H9 (cell line): Measurements from ENCODE around the gene CAMKK1. TPM values are rescaled to one million over a fixed set of nuclear protein-coding genes. Genes with fewer than 3 reads are reported as not detected.

Source experiments
- DNase-seq: peaks from one replicate; pipeline ENCODE4 v3.0.0-alpha.2; 2017
- H2AFZ ChIP-seq: one replicate; pipeline ENCODE4 v1.6.1; 2013; ENCODE audit warnings: mild to moderate bottlenecking, low read length, control low read depth, moderate library complexity
- H2AK5ac ChIP-seq: 2 replicates; pipeline ENCODE4 v1.6.1; 2013; ENCODE audit warnings: low read length, control low read depth, mixed read lengths; ENCODE audit not compliant: insufficient read length
- H2BK120ac ChIP-seq: one replicate; pipeline ENCODE4 v1.6.1; 2013; ENCODE audit warnings: low read depth, mild to moderate bottlenecking, low read length, control low read depth, inconsistent platforms; ENCODE audit not compliant: poor library complexity, severe bottlenecking
- H2BK12ac ChIP-seq: 2 replicates; pipeline ENCODE4 v1.6.1; 2013; ENCODE audit warnings: low read length, control low read depth, mixed read lengths, low read depth; ENCODE audit not compliant: insufficient read length
- H2BK15ac ChIP-seq: 2 replicates; pipeline ENCODE4 v1.6.1; 2013; ENCODE audit warnings: low read depth, low read length, control low read depth
- H2BK20ac ChIP-seq: one replicate; pipeline ENCODE4 v1.6.1; 2013; ENCODE audit warnings: low read depth, mild to moderate bottlenecking, low read length, control low read depth, inconsistent platforms; ENCODE audit not compliant: poor library complexity, severe bottlenecking
- H2BK5ac ChIP-seq: 2 replicates; pipeline ENCODE4 v1.6.1; 2013; ENCODE audit warnings: low read length, control low read depth, mixed read lengths; ENCODE audit not compliant: insufficient read length
- H3K14ac ChIP-seq: 2 replicates; pipeline ENCODE4 v1.6.1; 2013; ENCODE audit warnings: low read length, control low read depth; ENCODE audit not compliant: insufficient read depth
- H3K18ac ChIP-seq: 2 replicates; pipeline ENCODE4 v1.6.1; 2013; ENCODE audit warnings: low read depth, mild to moderate bottlenecking, mixed read lengths, low read length, control low read depth; ENCODE audit not compliant: insufficient read length
- H3K23ac ChIP-seq: 2 replicates; pipeline ENCODE4 v1.6.1; 2013; ENCODE audit warnings: low read length, control low read depth, mixed read lengths, low read depth; ENCODE audit not compliant: insufficient read length
- H3K23me2 ChIP-seq: 2 replicates; pipeline ENCODE4 v1.6.1; 2013; ENCODE audit warnings: low read depth, mild to moderate bottlenecking, mixed read lengths, low read length, control low read depth; ENCODE audit not compliant: insufficient read length, poor library complexity, severe bottlenecking
- H3K27ac ChIP-seq: 2 replicates; pipeline ENCODE4 v1.5.1; 2013; ENCODE audit warnings: low read length, control low read depth, mixed read lengths, low read depth; ENCODE audit not compliant: insufficient read length
- H3K27me3 ChIP-seq: 2 replicates; pipeline ENCODE4 v1.6.1; 2013; ENCODE audit warnings: low read length, control low read depth, inconsistent platforms; ENCODE audit not compliant: insufficient read depth
- H3K4ac ChIP-seq: 2 replicates; pipeline ENCODE4 v1.6.1; 2013; ENCODE audit warnings: low read depth, mild to moderate bottlenecking, control low read depth, inconsistent platforms, low read length, moderate library complexity
- H3K4me1 ChIP-seq: 2 replicates; pipeline ENCODE4 v1.6.1; 2013; ENCODE audit warnings: low read length, control low read depth, inconsistent platforms; ENCODE audit not compliant: insufficient read depth
- H3K4me2 ChIP-seq: 2 replicates; pipeline ENCODE4 v1.6.1; 2013; ENCODE audit warnings: low read length, control low read depth, mixed read lengths; ENCODE audit not compliant: insufficient read length, insufficient read depth
- H3K56ac ChIP-seq: 2 replicates; pipeline ENCODE4 v1.6.1; 2013; ENCODE audit warnings: low read depth, mild to moderate bottlenecking, mixed read lengths, low read length, control low read depth; ENCODE audit not compliant: insufficient read length
- H3K79me1 ChIP-seq: 2 replicates; pipeline ENCODE4 v1.6.1; 2013; ENCODE audit warnings: low read depth, mild to moderate bottlenecking, moderate library complexity, low read length, control low read depth, inconsistent platforms; ENCODE audit not compliant: insufficient read depth, poor library complexity, severe bottlenecking
- H3K79me2 ChIP-seq: 2 replicates; pipeline ENCODE4 v1.6.1; 2013; ENCODE audit warnings: low read length, control low read depth, inconsistent platforms; ENCODE audit not compliant: insufficient read depth
- H3K9ac ChIP-seq: 2 replicates; pipeline ENCODE4 v1.6.1; 2013; ENCODE audit warnings: low read length, control low read depth, mixed read lengths; ENCODE audit not compliant: insufficient read length; ENCODE audit errors: extremely low read depth
- H3K9me3 ChIP-seq: one replicate; pipeline ENCODE4 v1.6.1; 2013; ENCODE audit warnings: low read depth, low read length, inconsistent platforms; ENCODE audit not compliant: control insufficient read depth
- H3T11ph ChIP-seq: one replicate; pipeline ENCODE4 v1.6.1; 2013; ENCODE audit warnings: mild to moderate bottlenecking, low read length, control low read depth, inconsistent platforms
- H4K20me1 ChIP-seq: one replicate; pipeline ENCODE4 v1.6.1; 2013; ENCODE audit not compliant: control insufficient read depth, insufficient read length, insufficient read depth
- H4K5ac ChIP-seq: 2 replicates; pipeline ENCODE4 v1.6.1; 2013; ENCODE audit warnings: low read depth, mild to moderate bottlenecking, mixed read lengths, low read length, control low read depth; ENCODE audit not compliant: insufficient read length
- H4K8ac ChIP-seq: replicated peaks from 2 replicates; pipeline ENCODE4 v1.6.1; 2013; ENCODE audit warnings: low read length, control low read depth, mixed read lengths, low read depth; ENCODE audit not compliant: insufficient read length
- H4K91ac ChIP-seq: 2 replicates; pipeline ENCODE4 v1.6.1; 2013; ENCODE audit warnings: low read depth, mild to moderate bottlenecking, moderate library complexity, mixed read lengths, low read length, control low read depth; ENCODE audit not compliant: insufficient read length
- H3K27ac Mint-ChIP-seq, 3 experiments: 2 replicates in 2 of 3; 3 replicates in 1 of 3; pipeline ENCODE4 v1.8.0; 2020 to 2021; ENCODE audit warnings: mixed read lengths in 3 of 3, mild to moderate bottlenecking in 1 of 3, moderate library complexity in 1 of 3
- H3K27me3 Mint-ChIP-seq: 2 replicates; pipeline ENCODE4 v1.8.0; 2021; ENCODE audit warnings: low read depth, mild to moderate bottlenecking, moderate library complexity, mixed read lengths
- H3K36me3 Mint-ChIP-seq, 3 experiments: 2 replicates in 2 of 3; 3 replicates in 1 of 3; pipeline ENCODE4 v1.8.0; 2020 to 2021; ENCODE audit warnings: low read depth in 3 of 3, mixed read lengths in 3 of 3; ENCODE audit not compliant: insufficient read depth in 1 of 3
- H3K4me1 Mint-ChIP-seq, 2 experiments: 2 replicates each; pipeline ENCODE4 v1.8.0; 2020; ENCODE audit warnings: mixed read lengths in 2 of 2
- H3K4me3 Mint-ChIP-seq, 2 experiments: 2 replicates in 1 of 2; 3 replicates in 1 of 2; pipeline ENCODE4 v1.8.0; 2020 to 2021; ENCODE audit warnings: mild to moderate bottlenecking in 2 of 2, mixed read lengths in 2 of 2, moderate library complexity in 1 of 2
- H3K9me3 Mint-ChIP-seq, 2 experiments: 2 replicates in 1 of 2; 3 replicates in 1 of 2; pipeline ENCODE4 v1.8.0; 2020; ENCODE audit warnings: mild to moderate bottlenecking in 2 of 2, mixed read lengths in 2 of 2, moderate library complexity in 1 of 2
- WGBS: extraction: QIAGEN DNeasy Blood & Tissue Kit; methylation state at CpG from one replicate; pipeline ENCODE4 v1.1.7; 2013; ENCODE audit warnings: missing lambda C conversion rate, low lambda C conversion rate, mixed read lengths; ENCODE audit not compliant: insufficient read length; ENCODE audit errors: extremely low coverage; 5-methylcytosine and 5-hydroxymethylcytosine counted together
- total RNA-seq: library from RNA; stranded (reverse); gene quantifications from 2 replicates; pipeline ENCODE4 v1.2.1, GENCODE V29; 2021
- TF ChIP-seq, protein P1 (sequence below): fragments of 200-600 bp; sonication (generic); conservative IDR thresholded peaks from 3 replicates; pipeline ENCODE4 v1.8.0; 2021; ENCODE audit warnings: antibody characterized with exemption, mild to moderate bottlenecking

The CAMKK1 gene
- total RNA-seq, 1 experiment from 2014 or later = 6.7 TPM

DNA sequence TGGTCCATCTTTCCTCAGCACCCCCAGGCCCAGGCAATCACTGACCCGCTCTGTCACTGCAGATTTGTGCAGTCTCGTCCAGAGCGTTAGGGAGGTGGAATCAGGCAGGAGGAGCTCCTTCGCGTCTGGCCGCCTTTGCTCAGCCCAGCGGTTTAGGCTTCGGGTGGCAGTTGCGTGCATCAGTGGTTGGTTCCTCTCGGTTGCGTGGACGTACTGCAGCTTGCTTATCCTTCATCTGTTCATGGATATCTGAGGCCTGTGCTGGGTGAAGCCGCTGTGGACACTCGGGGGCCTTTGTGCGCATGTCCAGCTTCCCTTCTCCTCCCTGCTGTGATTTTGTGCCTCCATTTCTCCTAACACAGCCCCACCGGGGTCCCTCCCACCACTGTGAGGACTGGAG, 28.2 kb upstream of the CAMKK1 start:
- Histone ChIP-seq H3K56ac (no peak overlapping the region), H3K4me1 (no peaks in the 10 kb centered on the region), H4K91ac (no peak overlapping the region), H2AFZ (no peak overlapping the region), H3K18ac (no peak overlapping the region), H2BK20ac (no peak overlapping the region), H2BK5ac (no peak overlapping the region), H4K8ac (no peak overlapping the region), H3K23me2 (no peaks in the 10 kb centered on the region), H2BK12ac (no peak overlapping the region), H4K20me1 (no peaks in the 10 kb centered on the region), H3K27ac (no peak overlapping the region), H3K14ac (no peak overlapping the region), H3K4ac (no peak overlapping the region), H3K23ac (no peak overlapping the region), H4K5ac (no peak overlapping the region), H3K79me2 (no peaks in the 10 kb centered on the region), H3K9ac (no peak overlapping the region), H3T11ph (no peak overlapping the region), H2BK15ac (no peak overlapping the region), H2BK120ac (no peak overlapping the region), H2AK5ac (no peak overlapping the region), H3K79me1 (no peaks in the 10 kb centered on the region), H3K4me2 (no peak overlapping the region), H3K27me3 (no peaks in the 10 kb centered on the region), H3K9me3 (no peaks in the 10 kb centered on the region)
- Mint-ChIP-seq H3K9me3 (no peaks in the 10 kb centered on the region), H3K27ac (peak overlapping the region in 1 of 3 experiments; percentile 88; a peak in 1 of 7 replicates), H3K27me3 (no peaks in the 10 kb centered on the region), H3K36me3 (no peaks in the 10 kb centered on the region), H3K4me3 (no peak overlapping the region), H3K4me1 (peaks cover 10 to 34% of the 10 kb centered on the region in 2 experiments; a peak in 3 of 4 replicates)
- TF ChIP-seq, protein P1, sequence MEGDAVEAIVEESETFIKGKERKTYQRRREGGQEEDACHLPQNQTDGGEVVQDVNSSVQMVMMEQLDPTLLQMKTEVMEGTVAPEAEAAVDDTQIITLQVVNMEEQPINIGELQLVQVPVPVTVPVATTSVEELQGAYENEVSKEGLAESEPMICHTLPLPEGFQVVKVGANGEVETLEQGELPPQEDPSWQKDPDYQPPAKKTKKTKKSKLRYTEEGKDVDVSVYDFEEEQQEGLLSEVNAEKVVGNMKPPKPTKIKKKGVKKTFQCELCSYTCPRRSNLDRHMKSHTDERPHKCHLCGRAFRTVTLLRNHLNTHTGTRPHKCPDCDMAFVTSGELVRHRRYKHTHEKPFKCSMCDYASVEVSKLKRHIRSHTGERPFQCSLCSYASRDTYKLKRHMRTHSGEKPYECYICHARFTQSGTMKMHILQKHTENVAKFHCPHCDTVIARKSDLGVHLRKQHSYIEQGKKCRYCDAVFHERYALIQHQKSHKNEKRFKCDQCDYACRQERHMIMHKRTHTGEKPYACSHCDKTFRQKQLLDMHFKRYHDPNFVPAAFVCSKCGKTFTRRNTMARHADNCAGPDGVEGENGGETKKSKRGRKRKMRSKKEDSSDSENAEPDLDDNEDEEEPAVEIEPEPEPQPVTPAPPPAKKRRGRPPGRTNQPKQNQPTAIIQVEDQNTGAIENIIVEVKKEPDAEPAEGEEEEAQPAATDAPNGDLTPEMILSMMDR = no peak
- no CpG with 5 or more reads among the region's 16 CpGs for WGBS
- DNase-seq = no peak
